ENCODE results near the gene NEK4.

NEK4 gene

DNA sequence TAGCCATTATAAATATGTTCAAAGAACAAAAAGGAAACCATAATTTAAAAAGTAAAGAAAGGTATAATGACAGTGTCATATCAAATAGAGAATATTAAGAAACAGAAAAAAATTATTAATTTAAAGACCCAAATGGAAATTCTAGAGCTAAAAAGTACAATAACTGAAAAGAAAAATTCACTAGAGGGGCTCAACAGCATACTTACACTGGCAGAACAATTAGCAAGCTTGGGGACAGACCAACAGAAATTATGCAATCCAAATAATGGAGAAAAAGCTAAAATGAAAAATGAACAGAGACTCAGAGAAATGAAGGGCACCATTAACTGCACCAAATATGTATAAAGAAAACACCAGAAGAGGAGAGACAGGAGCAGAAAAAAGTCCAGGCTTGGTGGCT lies 51.1 kb downstream of the NEK4 start:
- TF ChIP-seq, protein P1, sequence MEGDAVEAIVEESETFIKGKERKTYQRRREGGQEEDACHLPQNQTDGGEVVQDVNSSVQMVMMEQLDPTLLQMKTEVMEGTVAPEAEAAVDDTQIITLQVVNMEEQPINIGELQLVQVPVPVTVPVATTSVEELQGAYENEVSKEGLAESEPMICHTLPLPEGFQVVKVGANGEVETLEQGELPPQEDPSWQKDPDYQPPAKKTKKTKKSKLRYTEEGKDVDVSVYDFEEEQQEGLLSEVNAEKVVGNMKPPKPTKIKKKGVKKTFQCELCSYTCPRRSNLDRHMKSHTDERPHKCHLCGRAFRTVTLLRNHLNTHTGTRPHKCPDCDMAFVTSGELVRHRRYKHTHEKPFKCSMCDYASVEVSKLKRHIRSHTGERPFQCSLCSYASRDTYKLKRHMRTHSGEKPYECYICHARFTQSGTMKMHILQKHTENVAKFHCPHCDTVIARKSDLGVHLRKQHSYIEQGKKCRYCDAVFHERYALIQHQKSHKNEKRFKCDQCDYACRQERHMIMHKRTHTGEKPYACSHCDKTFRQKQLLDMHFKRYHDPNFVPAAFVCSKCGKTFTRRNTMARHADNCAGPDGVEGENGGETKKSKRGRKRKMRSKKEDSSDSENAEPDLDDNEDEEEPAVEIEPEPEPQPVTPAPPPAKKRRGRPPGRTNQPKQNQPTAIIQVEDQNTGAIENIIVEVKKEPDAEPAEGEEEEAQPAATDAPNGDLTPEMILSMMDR (IDR thresholded peaks at IDR 0.05; ENCODE audit: insufficient read depth, low read length, missing control alignments), result no peak
- ChIA-PET CTCF (interaction anchor here (1.1 to 1.7 kb wide), 4 partner anchors 10 to 353 kb away, joined by 3 to 5 read pairs (median 4); no protein-coding TSS in a partner anchor), POLR2A (no interaction called here)
- H3K4me3 ChIP-seq (ENCODE audit: low read depth, low read length), result no peak overlapping the region
- no peak for DNase-seq (ENCODE audit: low read depth, low spot score)

DNA sequence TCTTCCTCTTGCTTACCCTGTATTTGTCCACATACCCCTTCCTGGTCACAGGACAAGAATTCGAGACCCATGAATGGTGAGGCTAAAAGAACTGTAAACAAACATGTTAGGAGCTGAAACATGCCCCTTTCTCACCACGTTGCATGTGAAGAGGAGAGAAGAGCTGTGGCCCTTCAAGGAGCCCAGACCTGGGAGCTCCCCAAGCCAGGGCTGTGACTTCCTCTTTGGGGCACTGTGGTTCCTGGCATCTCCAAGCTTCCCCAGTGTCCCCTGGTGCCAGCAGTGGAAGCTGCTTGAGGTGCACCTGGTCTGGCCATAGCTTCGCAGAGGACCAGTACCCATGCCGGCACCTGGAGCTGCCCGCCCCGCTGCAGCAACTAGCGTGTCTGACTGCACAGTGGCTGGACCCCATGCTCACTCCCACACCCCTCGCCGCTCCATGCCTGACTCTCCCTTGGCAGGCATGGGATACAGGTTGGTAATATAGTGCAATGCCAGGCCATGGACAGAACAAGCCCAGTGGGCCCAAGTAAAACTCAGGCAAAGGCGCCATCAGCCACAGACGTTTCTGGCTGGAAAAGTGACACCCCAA lies 54.9 kb downstream of the NEK4 start:
- no peak for DNase-seq (ENCODE audit: low read depth, low spot score)
- CTCF ChIA-PET, result interaction anchor here (2.0 kb wide), 1 partner anchor 26 kb away, joined by 5 read pairs; no protein-coding TSS in a partner anchor
- TF ChIP-seq, protein P1 (IDR thresholded peaks at IDR 0.05; ENCODE audit: insufficient read depth, low read length, missing control alignments), result no peak
- POLR2A ChIA-PET, result interaction anchor here (1.5 kb wide), 1 partner anchor 10 kb away, joined by 5 read pairs; the partner anchor contains the start of genes GLT8D1 and SPCS1
- H3K4me3 ChIP-seq (ENCODE audit: low read depth, low read length), result no peak overlapping the region

DNA sequence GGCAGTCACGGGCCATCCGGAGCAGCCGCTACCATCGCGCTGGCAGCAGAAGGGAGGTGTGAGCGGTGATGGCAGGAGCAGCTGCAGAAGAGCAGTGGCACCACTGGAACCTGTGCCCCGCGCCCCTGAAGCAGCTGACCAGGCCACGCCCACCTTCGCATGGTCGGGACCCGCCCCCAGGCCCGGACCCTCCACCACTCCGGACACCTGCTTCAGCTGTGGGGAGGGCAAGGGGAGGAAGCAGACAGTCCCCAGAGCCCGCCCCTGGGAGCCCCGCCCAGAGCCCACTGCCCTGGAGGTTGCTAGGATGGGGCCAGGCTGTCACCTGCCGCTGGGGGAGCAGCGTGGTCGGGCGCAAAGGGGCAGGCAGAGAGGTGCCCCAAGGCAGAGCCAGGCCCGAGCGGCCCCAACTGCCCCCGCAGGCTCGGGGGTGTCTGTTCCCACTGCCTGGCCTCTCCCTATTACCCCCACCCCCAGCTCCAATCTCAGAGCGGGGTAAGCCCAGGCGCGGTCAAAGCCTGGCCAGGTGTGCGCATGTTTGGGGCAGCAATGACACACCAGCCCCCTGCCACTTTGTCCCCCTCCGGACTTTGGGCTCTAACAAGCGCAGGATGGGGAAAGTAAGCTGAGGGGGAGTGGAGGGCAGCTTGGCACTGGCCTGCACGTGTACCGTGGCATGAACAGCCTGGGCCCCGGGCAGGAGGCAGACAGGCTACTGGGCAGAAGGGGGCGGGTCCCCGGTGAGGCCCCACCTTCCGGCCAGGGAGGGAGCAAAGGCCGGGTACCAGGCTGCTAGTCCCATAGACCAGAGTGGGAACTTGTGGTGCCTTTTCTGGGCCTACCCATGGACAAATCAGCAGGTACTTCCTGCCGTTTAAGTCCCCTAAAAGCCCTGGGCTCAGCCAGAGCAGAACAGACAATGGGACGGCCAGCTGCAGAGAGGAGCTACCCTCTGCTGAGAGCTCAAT lies 56.1 kb downstream of the NEK4 start:
- ChIA-PET CTCF (interaction anchor here (0.5 to 2.0 kb wide), 2 partner anchors 27 to 30 kb away, joined by 3 to 5 read pairs; no protein-coding TSS in a partner anchor), POLR2A (no interaction called here)
- TF ChIP-seq, protein P1 (IDR thresholded peaks at IDR 0.05; ENCODE audit: insufficient read depth, low read length, missing control alignments), result no peak
- H3K4me3 ChIP-seq (ENCODE audit: low read depth, low read length), result no peak overlapping the region
- no peak for DNase-seq (ENCODE audit: low read depth, low spot score)

DNA sequence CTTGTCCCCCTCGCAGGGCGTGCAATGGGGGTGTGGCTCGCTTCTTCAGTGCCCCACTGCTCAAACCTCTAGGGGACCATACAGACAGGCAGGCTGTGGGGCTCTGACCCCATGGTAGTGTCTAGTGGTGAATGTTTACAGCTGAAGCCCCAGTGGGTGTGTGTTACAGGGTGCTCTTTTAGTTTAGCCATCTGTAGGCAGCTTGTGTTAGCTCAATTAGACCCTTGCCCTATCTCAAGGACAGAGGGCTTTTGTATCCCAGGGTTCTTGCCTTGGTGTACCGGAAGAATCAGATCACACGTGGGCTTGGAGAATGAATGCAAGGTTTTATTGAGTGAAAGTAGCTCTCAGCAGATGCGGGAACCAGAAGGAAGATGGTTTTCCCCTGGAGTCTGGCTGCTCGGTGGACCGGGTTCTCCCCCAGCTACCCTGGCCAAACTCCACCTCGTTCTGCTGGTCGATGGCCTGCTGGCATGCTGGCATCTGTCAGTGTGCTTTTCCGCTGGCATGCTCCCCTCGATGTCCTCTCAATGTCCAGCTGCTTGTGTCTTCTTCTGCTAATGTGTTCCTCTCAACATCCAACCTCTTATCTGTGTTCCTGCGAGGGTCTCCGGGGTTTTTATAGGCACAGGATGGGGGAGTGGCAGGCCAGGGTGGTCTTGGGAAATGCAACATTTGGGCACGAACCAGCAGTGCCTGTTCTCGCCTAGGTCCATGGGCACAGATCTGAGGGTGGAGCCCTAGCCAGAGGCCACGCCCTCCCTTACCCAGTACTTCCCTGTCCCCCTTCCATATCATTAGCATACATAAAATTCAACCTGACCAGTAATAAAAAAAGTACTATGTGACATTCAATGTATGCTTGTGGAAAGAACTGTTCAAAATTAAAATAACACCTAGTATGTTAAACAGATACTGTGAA lies 58.2 kb downstream of the NEK4 start:
- no peak overlapping the region for H3K4me3 ChIP-seq (ENCODE audit: low read depth, low read length)
- ChIA-PET POLR2A (no interaction called here), CTCF (no interaction called here)
- TF ChIP-seq, protein P1 (IDR thresholded peaks at IDR 0.05; ENCODE audit: insufficient read depth, low read length, missing control alignments), result no peak
- DNase-seq (ENCODE audit: low read depth, low spot score), result no peak

DNA sequence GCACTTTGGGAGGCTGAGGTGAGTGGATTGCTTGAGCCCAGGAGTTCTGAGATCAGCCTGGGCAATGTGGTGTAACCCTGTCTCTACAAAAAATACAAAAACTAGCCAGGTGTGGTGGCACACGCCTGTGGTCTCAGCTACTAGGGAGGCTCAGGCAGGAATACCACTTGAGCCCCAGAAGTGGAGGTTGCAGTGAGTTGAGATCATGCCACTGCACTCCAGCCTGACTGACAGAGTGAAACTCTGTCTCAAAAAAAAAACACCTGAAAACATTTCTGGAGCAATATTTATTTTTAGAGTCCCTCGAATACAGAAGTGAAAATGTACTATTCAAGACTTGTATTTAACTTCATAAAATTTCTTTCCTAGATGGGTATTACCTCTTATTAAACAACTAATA lies 60.2 kb downstream of the NEK4 start:
- ChIA-PET CTCF (no interaction called here), POLR2A (no interaction called here)
- DNase-seq (ENCODE audit: low read depth, low spot score), result no peak
- H3K4me3 ChIP-seq (ENCODE audit: low read depth, low read length), result no peak overlapping the region
- TF ChIP-seq, protein P1 (IDR thresholded peaks at IDR 0.05; ENCODE audit: insufficient read depth, low read length, missing control alignments), result no peak
